ENCODE measurements around the gene DRC7.

DRC7 gene

GRCh38 chr16:57694725-57695679, at the start of gene DRC7:
Gene DRC7 (plus strand): TSS chr16:57694806. CDS start chr16:57697950, 3,144 bp downstream.
- DNase-seq = peak; percentile 62

- DNase-seq = no peak
These were observed 49.4 kb upstream of the DRC7 start for GRCh38 chr16:57645169-57645568.

- DNase-seq = no peak
These were observed 48.8 kb upstream of the DRC7 start for GRCh38 chr16:57645691-57646387.

- DNase-seq = no peak
These were observed 48.1 kb upstream of the DRC7 start for GRCh38 chr16:57646388-57647039.

- DNase-seq = no peak
These were observed 47.3 kb upstream of the DRC7 start for GRCh38 chr16:57647136-57647875.

GRCh38 chr16:57648125-57648524, 46.5 kb upstream of the DRC7 start:
- DNase-seq = peak; percentile 56

GRCh38 chr16:57648581-57649442, 45.8 kb upstream of the DRC7 start:
- peak; percentile 77 for DNase-seq

GRCh38 chr16:57649443-57649751, 45.2 kb upstream of the DRC7 start:
- DNase-seq = no peak

GRCh38 chr16:57649846-57650245, 44.8 kb upstream of the DRC7 start:
- DNase-seq = no peak

GRCh38 chr16:57651344-57652333, 43.0 kb upstream of the DRC7 start:
- no peak for DNase-seq

GRCh38 chr16:57652695-57653471, 41.7 kb upstream of the DRC7 start:
- no peak for DNase-seq

- DNase-seq = no peak
These were observed 40.7 kb upstream of the DRC7 start for GRCh38 chr16:57653936-57654335.

GRCh38 chr16:57656342-57656955, 38.2 kb upstream of the DRC7 start:
- no peak for DNase-seq

- DNase-seq = no peak
These were observed 37.4 kb upstream of the DRC7 start for GRCh38 chr16:57657228-57657627.

- no peak for DNase-seq
These were observed 36.3 kb upstream of the DRC7 start for GRCh38 chr16:57658130-57658877.

- no peak for DNase-seq
These were observed 35.5 kb upstream of the DRC7 start for GRCh38 chr16:57658878-57659674.

GRCh38 chr16:57660715-57661463, 33.7 kb upstream of the DRC7 start:
- no peak for DNase-seq
